ENCODE data around the gene GAD1.

GAD1 gene

GRCh38 chr2:170818036-170818751, 1.5 kb downstream of the GAD1 start:
- no peak for DNase-seq (ENCODE audit: low read depth)

DNA sequence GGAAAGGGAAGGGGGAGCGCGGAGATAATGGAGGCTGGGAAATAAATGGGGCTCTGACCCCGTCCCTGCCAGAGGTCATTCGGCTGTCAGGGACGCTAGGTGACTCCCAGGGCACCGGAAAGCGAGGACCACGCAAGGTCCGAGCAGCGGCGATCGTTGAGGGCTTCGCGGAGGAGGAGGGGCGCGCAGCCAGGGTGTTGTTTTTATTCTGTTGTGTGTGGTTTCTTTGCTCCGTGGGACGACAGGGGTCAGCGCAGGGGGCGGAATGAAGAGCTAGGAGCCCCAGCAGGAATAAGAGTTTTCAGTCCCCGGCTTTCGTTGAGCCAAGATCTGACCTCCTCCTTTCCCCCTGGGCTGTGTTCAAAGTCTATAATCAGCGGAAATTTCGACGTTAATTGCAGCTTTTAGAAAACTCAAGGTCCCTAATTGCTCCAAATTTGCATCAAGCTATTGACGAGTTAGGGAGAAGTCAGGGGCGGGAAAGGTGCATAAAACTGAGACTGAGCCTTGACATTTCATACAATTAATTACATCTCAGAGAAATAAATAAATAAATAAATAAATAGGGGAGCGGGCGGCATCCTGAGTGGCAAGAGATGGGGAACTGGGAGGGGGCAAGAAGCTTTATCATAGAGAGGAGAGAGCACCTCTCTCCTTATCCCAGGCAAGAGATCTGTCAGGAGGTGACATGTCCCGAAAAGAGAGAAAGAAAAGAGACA, 2.2 kb downstream of the GAD1 start:
- DNase-seq (ENCODE audit: low read depth) = no peak

- DNase-seq (ENCODE audit: low read depth) = no peak
Measured at GRCh38 chr2:170819680-170820664, 3.3 kb downstream of the GAD1 start.

- no peak for DNase-seq (ENCODE audit: low read depth)
Measured at GRCh38 chr2:170820757-170821530, 4.3 kb downstream of the GAD1 start.

GRCh38 chr2:170821531-170822289, 5.0 kb downstream of the GAD1 start:
- DNase-seq (ENCODE audit: low read depth) = no peak

DNA sequence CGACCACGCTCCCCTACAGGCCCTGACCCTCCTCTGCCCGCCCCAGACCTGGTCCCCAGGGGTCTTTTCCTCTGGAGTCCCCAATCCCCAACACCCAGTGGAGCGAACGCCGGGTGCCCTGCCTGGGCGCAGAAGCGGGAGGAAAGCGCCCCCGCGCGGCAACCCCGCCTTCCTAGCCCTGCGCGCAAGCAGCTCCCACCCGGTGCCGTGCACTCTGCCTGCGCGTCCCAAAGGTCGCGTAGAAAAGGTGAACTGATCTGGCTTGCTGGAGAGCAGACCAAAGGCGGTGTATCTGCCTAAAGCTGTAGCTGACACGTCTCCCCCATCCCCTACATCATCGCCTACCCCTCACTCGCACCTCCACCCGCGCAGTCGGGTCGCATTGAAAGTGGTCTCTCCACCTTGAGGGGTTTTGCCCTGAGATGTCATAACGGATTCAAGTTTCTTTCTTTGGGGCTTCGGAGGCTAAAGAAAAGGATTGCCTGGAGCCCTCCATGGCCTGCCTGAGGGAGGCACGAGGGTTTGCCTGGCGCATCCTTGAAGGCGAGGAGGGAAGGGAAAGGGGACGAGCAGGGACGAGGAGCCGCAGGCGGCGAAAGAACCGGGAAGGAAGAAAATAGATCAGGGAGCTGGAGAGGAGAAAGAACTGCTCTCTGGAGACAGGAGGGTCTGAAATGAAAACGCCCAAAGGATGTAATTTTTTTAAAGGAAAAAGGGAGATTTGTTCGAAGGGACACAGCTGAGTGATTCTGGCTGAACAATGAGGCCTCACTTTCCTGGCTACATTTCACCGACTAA, 5.8 kb downstream of the GAD1 start:
- no peak for DNase-seq (ENCODE audit: low read depth)

DNA sequence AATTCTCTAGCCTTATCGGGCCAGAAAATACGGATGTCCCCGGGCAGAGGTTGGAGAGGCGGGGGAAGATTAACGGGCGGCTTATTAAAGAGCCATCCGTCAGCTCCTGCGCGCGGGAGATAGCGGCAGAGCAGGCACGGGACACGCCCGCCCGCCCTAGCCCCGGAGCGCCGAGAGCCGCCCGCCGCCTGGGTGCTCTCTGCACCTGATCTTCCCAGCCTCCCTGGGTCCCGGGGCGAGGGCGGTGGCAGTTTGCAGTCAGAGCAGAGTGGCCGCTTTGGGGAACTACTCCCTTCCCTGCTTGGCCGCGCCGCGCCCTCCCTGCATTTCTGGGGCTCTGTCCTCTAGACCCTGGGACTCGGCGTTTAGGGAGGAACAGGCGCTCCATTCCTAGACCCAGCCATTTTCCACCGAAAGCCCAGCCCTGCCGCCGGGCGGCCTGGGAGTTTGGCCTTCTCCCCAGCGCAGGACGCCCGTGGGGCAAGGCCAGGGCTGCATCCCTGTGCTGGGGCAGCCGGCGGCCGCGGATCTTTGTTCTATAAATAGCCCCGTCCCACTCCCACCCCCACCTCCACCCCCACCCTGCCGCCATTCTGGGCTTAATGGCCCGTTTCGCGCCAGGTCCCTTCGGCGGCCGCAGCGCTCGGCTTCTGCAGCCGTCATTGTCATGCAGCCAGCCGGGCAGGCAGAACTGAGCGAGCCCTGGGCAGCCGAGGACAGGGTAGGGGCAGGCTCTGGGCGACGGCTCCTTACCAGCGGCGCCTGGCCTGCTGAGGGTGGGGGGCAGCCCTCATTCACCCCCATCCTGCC, 6.6 kb downstream of the GAD1 start:
- no peak for DNase-seq (ENCODE audit: low read depth)

DNA sequence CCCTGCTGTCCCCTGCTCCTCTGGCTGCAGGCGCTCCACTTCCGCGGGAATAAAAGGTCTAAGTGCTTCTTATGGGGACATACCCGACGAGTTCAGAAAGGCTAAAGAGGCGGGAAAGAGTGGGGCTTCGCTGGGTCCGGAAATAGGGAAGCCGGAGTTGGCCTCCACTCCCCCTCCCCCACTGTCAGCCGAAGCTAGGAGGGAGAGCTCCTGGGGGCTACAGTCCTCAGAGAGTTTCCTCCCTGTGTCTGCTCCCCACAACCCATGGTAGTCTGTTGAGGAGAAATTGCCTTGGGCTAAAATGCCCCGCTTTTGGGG, 7.2 kb downstream of the GAD1 start:
- no peak for DNase-seq (ENCODE audit: low read depth)

DNA sequence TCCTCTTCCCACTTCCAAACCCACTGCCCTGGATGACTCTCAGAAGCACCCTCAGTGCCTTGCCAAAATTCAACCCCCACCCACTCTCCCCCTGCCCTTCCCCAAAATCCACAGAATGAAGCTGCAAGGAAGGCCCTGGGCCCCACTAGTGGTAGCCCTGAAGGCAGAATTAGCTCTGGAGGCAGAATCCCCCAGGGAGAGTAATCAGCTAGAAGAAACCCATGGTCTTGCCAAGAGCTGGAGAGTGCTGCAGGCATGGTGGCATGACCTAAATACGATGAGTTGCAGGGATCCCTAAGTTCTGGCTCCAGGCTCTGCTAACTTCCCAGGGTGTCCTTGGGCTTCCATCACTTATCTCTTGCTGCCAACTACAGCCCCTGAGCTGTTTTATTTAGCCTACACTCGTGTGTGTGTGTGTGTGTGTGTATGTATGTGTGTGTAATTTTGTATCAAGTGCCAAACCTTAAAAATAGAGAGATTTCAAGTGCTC, 7.9 kb downstream of the GAD1 start:
- DNase-seq (ENCODE audit: low read depth) = no peak

- DNase-seq (ENCODE audit: low read depth) = no peak
Measured at GRCh38 chr2:170827841-170828532, 11.3 kb downstream of the GAD1 start.

DNA sequence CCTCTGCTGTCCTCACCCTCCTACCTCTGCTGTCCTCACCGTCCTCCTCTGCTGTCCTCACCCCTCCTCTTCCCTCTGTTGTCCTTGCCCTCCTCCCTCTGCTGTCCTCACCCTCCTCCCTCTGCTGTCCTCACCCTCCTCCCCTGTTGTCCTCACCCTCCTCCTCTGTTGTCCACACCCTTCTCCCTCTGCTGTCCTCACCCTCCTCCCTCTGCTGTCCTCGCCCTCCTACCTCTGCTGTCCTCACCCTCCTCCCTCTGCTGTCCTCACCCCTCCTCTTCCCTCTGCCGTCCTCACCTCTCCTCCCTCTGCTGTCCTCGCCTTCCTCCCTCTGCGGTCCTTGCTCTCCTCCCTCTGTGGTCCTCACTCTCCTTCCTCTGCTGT, 11.8 kb downstream of the GAD1 start:
- DNase-seq (ENCODE audit: low read depth) = no peak

- no peak for DNase-seq (ENCODE audit: low read depth)
Measured at GRCh38 chr2:170829036-170829435, 12.3 kb downstream of the GAD1 start.

- no peak for DNase-seq (ENCODE audit: low read depth)
Measured at GRCh38 chr2:170830166-170830565, 13.5 kb downstream of the GAD1 start.

- no peak for DNase-seq (ENCODE audit: low read depth)
Measured at GRCh38 chr2:170831115-170831514, 14.4 kb downstream of the GAD1 start.

DNA sequence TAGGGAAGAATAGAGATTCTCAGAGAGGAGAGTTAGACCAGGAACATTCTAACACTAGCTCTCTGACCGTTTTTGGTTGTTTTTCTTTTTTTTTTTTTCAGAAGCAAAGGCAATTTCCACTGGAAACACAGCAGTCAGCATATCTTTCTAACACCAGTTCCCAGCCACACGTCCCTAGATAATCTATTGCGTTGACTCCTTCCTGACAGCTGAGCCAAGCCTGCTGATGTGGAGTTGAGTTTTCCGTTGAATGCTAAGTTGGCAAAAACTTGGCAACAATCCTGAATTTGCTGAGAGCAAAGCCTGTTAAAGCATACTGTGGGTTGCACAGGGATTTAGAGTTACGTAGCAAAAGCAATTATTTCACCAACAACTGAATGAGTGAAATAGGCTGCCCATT, 19.3 kb downstream of the GAD1 start:
- DNase-seq (ENCODE audit: low read depth) = no peak

- DNase-seq (ENCODE audit: low read depth) = no peak
Measured at GRCh38 chr2:170840717-170841210, 24.1 kb downstream of the GAD1 start.

DNA sequence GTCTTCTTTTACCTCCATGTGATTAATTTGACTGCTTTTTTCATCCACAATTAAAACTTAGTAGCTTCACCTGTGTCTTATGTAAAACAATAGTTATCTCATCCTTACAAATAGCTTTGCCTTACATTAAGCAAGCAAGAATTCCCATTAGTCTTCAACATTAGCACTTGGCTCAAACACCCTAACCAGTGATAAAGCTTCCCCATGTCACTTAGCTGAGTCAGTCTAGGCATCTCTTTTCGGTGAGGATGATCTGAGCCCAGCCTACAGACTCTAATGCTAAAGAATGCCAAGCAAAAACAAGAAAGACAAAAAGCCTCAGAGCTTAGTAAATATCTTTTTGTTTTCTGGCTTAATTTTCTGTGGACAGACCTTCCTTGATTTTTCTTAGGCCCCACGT, 26.1 kb downstream of the GAD1 start:
- no peak for DNase-seq (ENCODE audit: low read depth)

- DNase-seq (ENCODE audit: low read depth) = no peak
Measured at GRCh38 chr2:170843656-170844055, 27.0 kb downstream of the GAD1 start.

DNA sequence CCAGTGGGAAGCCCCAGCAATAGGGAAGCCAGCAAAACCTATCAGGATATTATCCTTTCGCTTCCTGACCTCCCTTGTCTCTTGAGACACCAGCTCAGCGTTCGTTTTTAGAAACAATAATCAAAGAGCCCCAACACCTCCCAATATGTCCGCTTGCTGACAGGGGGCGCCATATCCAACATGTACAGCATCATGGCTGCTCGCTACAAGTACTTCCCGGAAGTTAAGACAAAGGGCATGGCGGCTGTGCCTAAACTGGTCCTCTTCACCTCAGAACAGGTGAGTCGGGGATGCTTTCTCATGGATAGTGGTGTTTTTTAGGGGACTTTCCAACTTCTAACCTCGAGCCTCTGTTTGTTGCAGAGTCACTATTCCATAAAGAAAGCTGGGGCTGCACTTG, 28.7 kb downstream of the GAD1 start:
- DNase-seq (ENCODE audit: low read depth) = no peak
